Natural killer cell treated with Interleukin-12 subunit alpha and Interleukin-12 subunit beta and Interleukin-15 and Interleukin-18, amount 100 ng/mL, for 72 hours (primary cell): ENCODE results near the gene SLC12A3. TPM values are rescaled to one million over a fixed set of nuclear protein-coding genes. Genes with fewer than 3 reads are reported as not detected.

Source experiments
- ATAC-seq, 2 donors: fragments of 150-1000 bp; cut with Tn5 transposase in 1 of 2; sonication (Bioruptor Pico), chemical (Tn5 transposase) in 1 of 2; 2 replicates each; pipeline ENCODE4 v1.10.0; 2021
- DNase-seq: peaks from one replicate; pipeline ENCODE4 v3.0.0; 2022; ENCODE audit warnings: low spot score
- H3K27ac Mint-ChIP-seq, 2 donors: 1 replicate in 1 of 2; 2 replicates in 1 of 2; pipeline ENCODE4 v1.8.0; 2022; ENCODE audit warnings: mixed read lengths in 2 of 2, mild to moderate bottlenecking in 1 of 2, moderate library complexity in 1 of 2
- H3K27me3 Mint-ChIP-seq, 2 donors: 1 replicate in 1 of 2; 2 replicates in 1 of 2; pipeline ENCODE4 v1.8.0; 2022; ENCODE audit warnings: mixed read lengths in 2 of 2
- H3K36me3 Mint-ChIP-seq: one replicate; pipeline ENCODE4 v1.8.0; 2022; ENCODE audit warnings: mixed read lengths
- H3K4me1 Mint-ChIP-seq, 2 donors: 1 replicate in 1 of 2; 2 replicates in 1 of 2; pipeline ENCODE4 v1.8.0; 2022; ENCODE audit warnings: low read depth in 2 of 2, mixed read lengths in 2 of 2, mild to moderate bottlenecking in 1 of 2
- H3K4me3 Mint-ChIP-seq: one replicate; pipeline ENCODE4 v1.8.0; 2022; ENCODE audit warnings: mixed read lengths
- H3K9me3 Mint-ChIP-seq: 2 replicates; pipeline ENCODE4 v1.8.0; 2022; ENCODE audit warnings: mixed read lengths
- total RNA-seq, 2 donors: library from RNA; stranded (reverse); gene quantifications; one replicate each; pipeline ENCODE4 v1.2.3, GENCODE V29; 2022

SLC12A3 gene
- total RNA-seq = not detected

- Mint-ChIP-seq H3K9me3 (no peaks in the 10 kb centered on the region), H3K4me1 (peaks cover 39 to 48% of the 10 kb centered on the region in 2 donors), H3K27ac (peak within 1 kb of the TSS in 1 of 2 donors; percentile 66), H3K4me3 (no peak within 1 kb of the TSS), H3K36me3 (no peaks in the 10 kb centered on the region), H3K27me3 (peaks cover 0 to 2% of the 10 kb centered on the region in 2 donors)
- ATAC-seq = no peak
- DNase-seq = no peak
Observed at GRCh38 chr16:56864960-56865359, at the start of gene SLC12A3. TSS of gene SLC12A3 (plus strand) at chr16:56865207. CDS start at chr16:56865236, 29 bp downstream.

- no peaks in the 10 kb centered on the region for H3K27me3 Mint-ChIP-seq
- H3K4me3 Mint-ChIP-seq = no peak overlapping the region
- ATAC-seq (no peak), DNase-seq (no peak)
- H3K36me3 Mint-ChIP-seq = peaks cover 5% of the 10 kb centered on the region
- no peak overlapping the region for H3K27ac Mint-ChIP-seq
- H3K4me1 Mint-ChIP-seq = peaks cover 0 to 5% of the 10 kb centered on the region in 2 donors
- no peaks in the 10 kb centered on the region for H3K9me3 Mint-ChIP-seq
Observed at GRCh38 chr16:56815721-56816120, 49.3 kb upstream of the SLC12A3 start.

- Mint-ChIP-seq H3K4me1 (peaks cover 0 to 5% of the 10 kb centered on the region in 2 donors), H3K27me3 (no peaks in the 10 kb centered on the region), H3K9me3 (no peaks in the 10 kb centered on the region), H3K4me3 (no peak overlapping the region), H3K36me3 (peaks cover 10% of the 10 kb centered on the region), H3K27ac (no peak overlapping the region)
- DNase-seq = no peak
- ATAC-seq = no peak
Observed at GRCh38 chr16:56817056-56817455, 48.0 kb upstream of the SLC12A3 start.

GRCh38 chr16:56817938-56818337 is 47.1 kb upstream of the SLC12A3 start:
- ATAC-seq (no peak), DNase-seq (no peak)
- Mint-ChIP-seq H3K4me1 (peaks cover 0 to 5% of the 10 kb centered on the region in 2 donors), H3K9me3 (no peaks in the 10 kb centered on the region), H3K27ac (no peak overlapping the region), H3K36me3 (peaks cover 10% of the 10 kb centered on the region), H3K27me3 (no peaks in the 10 kb centered on the region), H3K4me3 (no peak overlapping the region)

- Mint-ChIP-seq H3K9me3 (no peaks in the 10 kb centered on the region), H3K27me3 (no peaks in the 10 kb centered on the region), H3K36me3 (peaks cover 10% of the 10 kb centered on the region), H3K4me3 (no peak overlapping the region), H3K4me1 (peaks cover 0 to 3% of the 10 kb centered on the region in 2 donors), H3K27ac (no peak overlapping the region)
- ATAC-seq = no peak
- DNase-seq = no peak
Observed at GRCh38 chr16:56823081-56823733, 41.8 kb upstream of the SLC12A3 start.

- ATAC-seq (no peak), DNase-seq (no peak)
- Mint-ChIP-seq H3K36me3 (peaks cover 10% of the 10 kb centered on the region), H3K4me3 (no peak overlapping the region), H3K27me3 (no peaks in the 10 kb centered on the region), H3K4me1 (peaks cover 0 to 3% of the 10 kb centered on the region in 2 donors), H3K9me3 (no peaks in the 10 kb centered on the region), H3K27ac (no peak overlapping the region)
Observed at GRCh38 chr16:56824331-56824730, 40.7 kb upstream of the SLC12A3 start.

- Mint-ChIP-seq H3K9me3 (no peaks in the 10 kb centered on the region), H3K4me1 (peaks cover 0 to 2% of the 10 kb centered on the region in 2 donors), H3K27ac (no peak overlapping the region), H3K27me3 (no peaks in the 10 kb centered on the region), H3K4me3 (no peak overlapping the region), H3K36me3 (peaks cover 9% of the 10 kb centered on the region)
- DNase-seq = no peak
- no peak for ATAC-seq
Observed at GRCh38 chr16:56824804-56825203, 40.2 kb upstream of the SLC12A3 start.

GRCh38 chr16:56825826-56826225 is 39.2 kb upstream of the SLC12A3 start:
- Mint-ChIP-seq H3K9me3 (no peaks in the 10 kb centered on the region), H3K36me3 (peaks cover 11% of the 10 kb centered on the region), H3K27me3 (no peaks in the 10 kb centered on the region), H3K27ac (no peak overlapping the region), H3K4me3 (no peak overlapping the region), H3K4me1 (no peaks in the 10 kb centered on the region)
- ATAC-seq (no peak), DNase-seq (no peak)

- Mint-ChIP-seq H3K27ac (no peak overlapping the region), H3K4me3 (no peak overlapping the region), H3K9me3 (no peaks in the 10 kb centered on the region), H3K27me3 (no peaks in the 10 kb centered on the region), H3K4me1 (peaks cover 0 to 7% of the 10 kb centered on the region in 2 donors), H3K36me3 (peaks cover 28% of the 10 kb centered on the region)
- ATAC-seq = no peak
- DNase-seq = no peak
Observed at GRCh38 chr16:56828647-56829046, 36.4 kb upstream of the SLC12A3 start.

- ATAC-seq = no peak
- no peak overlapping the region for H3K27ac Mint-ChIP-seq
- no peaks in the 10 kb centered on the region for H3K27me3 Mint-ChIP-seq
- peaks cover 0 to 7% of the 10 kb centered on the region in 2 donors for H3K4me1 Mint-ChIP-seq
- H3K36me3 Mint-ChIP-seq = peaks cover 34% of the 10 kb centered on the region
- no peaks in the 10 kb centered on the region for H3K9me3 Mint-ChIP-seq
- DNase-seq = no peak
- no peak overlapping the region for H3K4me3 Mint-ChIP-seq
Observed at GRCh38 chr16:56830669-56831068, 34.3 kb upstream of the SLC12A3 start.

- no peak for ATAC-seq
- Mint-ChIP-seq H3K27ac (no peak overlapping the region), H3K27me3 (no peaks in the 10 kb centered on the region), H3K36me3 (peaks cover 34% of the 10 kb centered on the region), H3K4me1 (peaks cover 0 to 7% of the 10 kb centered on the region in 2 donors), H3K4me3 (no peak overlapping the region), H3K9me3 (no peaks in the 10 kb centered on the region)
- no peak for DNase-seq
Observed at GRCh38 chr16:56832768-56833167, 32.2 kb upstream of the SLC12A3 start.

GRCh38 chr16:56833243-56833970 is 31.6 kb upstream of the SLC12A3 start:
- ATAC-seq = peak in 1 of 2 donors; percentile 71
- Mint-ChIP-seq H3K27me3 (no peaks in the 10 kb centered on the region), H3K4me1 (peaks cover 0 to 7% of the 10 kb centered on the region in 2 donors), H3K9me3 (no peaks in the 10 kb centered on the region), H3K27ac (no peak overlapping the region), H3K4me3 (no peak overlapping the region), H3K36me3 (peaks cover 34% of the 10 kb centered on the region)
- no peak for DNase-seq

- Mint-ChIP-seq H3K4me1 (peaks cover 0 to 7% of the 10 kb centered on the region in 2 donors), H3K27ac (no peak overlapping the region), H3K36me3 (peaks cover 33% of the 10 kb centered on the region), H3K27me3 (no peaks in the 10 kb centered on the region), H3K9me3 (no peaks in the 10 kb centered on the region), H3K4me3 (no peak overlapping the region)
- DNase-seq (no peak), ATAC-seq (no peak)
Observed at GRCh38 chr16:56835320-56835719, 29.7 kb upstream of the SLC12A3 start.

- H3K36me3 Mint-ChIP-seq = peaks cover 30% of the 10 kb centered on the region
- peaks cover 0 to 7% of the 10 kb centered on the region in 2 donors for H3K4me1 Mint-ChIP-seq
- ATAC-seq (no peak), DNase-seq (no peak)
- H3K9me3 Mint-ChIP-seq = no peaks in the 10 kb centered on the region
- H3K27ac Mint-ChIP-seq = no peak overlapping the region
- no peak overlapping the region for H3K4me3 Mint-ChIP-seq
- H3K27me3 Mint-ChIP-seq = no peaks in the 10 kb centered on the region
Observed at GRCh38 chr16:56836410-56837230, 28.4 kb upstream of the SLC12A3 start.
